GM12878 (cell line): ENCODE results near the gene NNAT. TPM values are rescaled to one million over a fixed set of nuclear protein-coding genes. Genes with fewer than 3 reads are reported as not detected.

Source experiments
- ATAC-seq: fragments of 200-7000 bp; cut with Tn5 transposase; 3 replicates; pipeline ENCODE4 v1.9.1; 2020; ENCODE audit warnings: mild to moderate bottlenecking, moderate library complexity
- BruUV-seq: library from RNA; stranded (reverse); fragments of 400-500 nt; replicated peaks from 2 replicates; lab custom pipeline; 2021; lab: Mats Ljungman, UMichigan
- CTCF ChIA-PET: fragments of 300-600 bp; sonication (Branson Sonifier 250); formaldehyde crosslinking; extraction: SDS; loops from one replicate; lab custom pipeline; 2021; ENCODE audit warnings: inconsistent platforms; lab: Yijun Ruan, JAX
- POLR2A ChIA-PET: fragments of 350-600 bp; formaldehyde crosslinking; extraction: SDS; loops from one replicate; lab custom pipeline; 2021; ENCODE audit warnings: inconsistent platforms; lab: Charles Lee
- RAD21 ChIA-PET: fragments of 300-600 bp; sonication (Branson Sonifier 250); formaldehyde crosslinking; loops from one replicate; lab custom pipeline; 2023; ENCODE audit warnings: antibody characterized with exemption; ENCODE audit not compliant: unreplicated experiment; lab: Charles Lee
- SMC1A ChIA-PET: fragments of 300-600 bp; sonication (Branson Sonifier 250); formaldehyde crosslinking; loops from one replicate; lab custom pipeline; 2023; ENCODE audit not compliant: unreplicated experiment, uncharacterized antibody; lab: Charles Lee
- DNase-seq: peaks from one replicate; pipeline ENCODE4 v3.0.0-alpha.2; 2011; ENCODE audit warnings: low read depth, low spot score
- FAIRE-seq: peaks from 3 replicates; lab custom pipeline; 2011; peaks lifted over from hg19 to GRCh38; lab: Jason Lieb, UNC
- H2AFZ ChIP-seq: 2 replicates; pipeline ENCODE4 v1.6.0; 2011; ENCODE audit warnings: low read depth, low read length, control low read depth; ENCODE audit not compliant: control insufficient read depth
- H3K27ac ChIP-seq: 2 replicates; pipeline ENCODE4 v1.5.1; 2011; ENCODE audit warnings: control low read depth; ENCODE audit not compliant: control insufficient read depth, insufficient read depth
- H3K27me3 ChIP-seq, 2 experiments: replicated peaks in 1 of 2; 2 replicates each; pipeline versions ENCODE4 v1.6.0 to v1.6.1; 2011; ENCODE audit warnings: low read length in 1 of 2; ENCODE audit not compliant: control insufficient read depth in 2 of 2, insufficient read depth in 2 of 2
- H3K36me3 ChIP-seq, 2 experiments: 2 replicates each; pipeline ENCODE4 v1.5.1; 2011; ENCODE audit warnings: low read length in 1 of 2; ENCODE audit not compliant: control insufficient read depth in 2 of 2, insufficient read depth in 2 of 2
- H3K4me1 ChIP-seq: 2 replicates; pipeline ENCODE4 v1.6.1; 2011; ENCODE audit warnings: mild to moderate bottlenecking, low read length, moderate library complexity, mixed read lengths; ENCODE audit not compliant: control insufficient read depth, insufficient read depth
- H3K4me2 ChIP-seq: 2 replicates; pipeline ENCODE4 v1.6.0; 2011; ENCODE audit warnings: control low read depth; ENCODE audit not compliant: control insufficient read depth, insufficient read depth
- H3K4me3 ChIP-seq: fragments of 200-600 bp; sonication (generic); 2 replicates; pipeline ENCODE4 v1.5.1; 2016
- H3K79me2 ChIP-seq: 2 replicates; pipeline ENCODE4 v1.6.0; 2011; ENCODE audit warnings: low read length; ENCODE audit not compliant: control insufficient read depth, insufficient read depth
- H3K9ac ChIP-seq: 2 replicates; pipeline ENCODE4 v1.8.0; 2011; ENCODE audit warnings: low read length, control low read depth, mixed read lengths; ENCODE audit not compliant: control insufficient read depth, insufficient read depth
- H3K9me3 ChIP-seq: replicated peaks from 3 replicates; pipeline ENCODE4 v1.5.1; 2011; ENCODE audit warnings: mild to moderate bottlenecking, low read length; ENCODE audit not compliant: control insufficient read depth, insufficient read depth
- H4K20me1 ChIP-seq: 2 replicates; pipeline ENCODE4 v1.6.0; 2011; ENCODE audit not compliant: control insufficient read depth, insufficient read depth
- CBX5 ChIP-seq: sonication (generic); IDR thresholded peaks from 2 replicates; pipeline ENCODE4 v1.6.1; 2016; ENCODE audit warnings: low read depth, moderate library complexity, mild to moderate bottlenecking, inconsistent platforms
- CREM ChIP-seq: IDR thresholded peaks from 2 replicates; pipeline ENCODE4 v1.6.1; 2014; ENCODE audit warnings: antibody characterized with exemption, low read depth
- EGR1 ChIP-seq, 2 experiments: IDR thresholded peaks; 1 replicate in 1 of 2; 2 replicates in 1 of 2; pipeline ENCODE4 v1.6.1; 2011 to 2012; ENCODE audit warnings: low read depth in 2 of 2, low read length in 2 of 2, borderline replicate concordance in 1 of 2, mild to moderate bottlenecking in 1 of 2, moderate library complexity in 1 of 2
- RBBP5 ChIP-seq: fragments of 200-600 bp; sonication (generic); conservative IDR thresholded peaks from 2 replicates; pipeline ENCODE4 v1.6.1; 2016
- SUZ12 ChIP-seq: fragments of 200-600 bp; sonication (generic); IDR thresholded peaks from one replicate; pipeline ENCODE4 v1.6.1; 2018; ENCODE audit warnings: antibody characterized with exemption, mild to moderate bottlenecking; ENCODE audit not compliant: unreplicated experiment
- ZNF622 ChIP-seq: fragments of 450-650 bp; IDR thresholded peaks from 2 replicates; pipeline ENCODE4 v1.6.1; 2017; ENCODE audit warnings: mild to moderate bottlenecking, inconsistent platforms
- ZSCAN29 ChIP-seq: fragments of 450-650 bp; IDR thresholded peaks from 2 replicates; pipeline ENCODE4 v1.6.1; 2017; ENCODE audit warnings: mild to moderate bottlenecking, moderate library complexity
- WGBS: methylation state at CpG from one replicate; pipeline ENCODE4 v1.1.6; 2016; ENCODE audit warnings: low lambda C conversion rate; ENCODE audit not compliant: insufficient replicate concordance, insufficient coverage; ENCODE audit errors: missing lambda C conversion rate; 5-methylcytosine and 5-hydroxymethylcytosine counted together
- in situ Hi-C: fragments of 300-500 bp; cut with MboI; formaldehyde crosslinking; loops from 9 replicates; pipeline ENCODE4 v1.14.3; 2018; ENCODE audit warnings: mixed read lengths
- intact Hi-C: fragments of 100-400 bp; cut with micrococcal nuclease; formaldehyde crosslinking; loops from one replicate; pipeline ENCODE4 v1.14.2; 2022; ENCODE audit not compliant: unreplicated experiment
- polyA plus RNA-seq, 11 experiments: library from polyadenylated mRNA; depleted of rRNA in 4 of 11; unstranded in 6 of 11; stranded (reverse) in 5 of 11; fragments of >200 nt; fragmentation: Nextera tagmentation in 4 of 11; fragmentation: Illumina TruSeq in 1 of 11; extraction: Ambion mirVana in 4 of 11; extraction: Trizol in 1 of 11; gene quantifications; 1 replicate in 1 of 11; 2 replicates in 10 of 11; pipeline versions ENCODE4 v1.2.1 to v1.2.3, GENCODE V29; 2011 to 2016; ENCODE audit warnings: inconsistent platforms in 2 of 11, missing spikeins in 2 of 11, low read depth in 1 of 11
- total RNA-seq, 4 experiments: library from RNA; depleted of rRNA in 3 of 4; stranded (reverse); fragments of >200 nt in 3 of 4; fragmentation: Illumina TruSeq in 1 of 4; extraction: Trizol in 1 of 4; gene quantifications; 2 replicates each; pipeline versions ENCODE4 v1.2.1 to v1.2.3, GENCODE V29; 2013 to 2021
- TF ChIP-seq, protein P1 (sequence below): fragments of 450-650 bp; IDR thresholded peaks from 2 replicates; pipeline ENCODE4 v1.6.1; 2017; ENCODE audit warnings: mild to moderate bottlenecking
- TF ChIP-seq, protein P2 (sequence below): fragments of 450-650 bp; IDR thresholded peaks from 2 replicates; pipeline ENCODE4 v1.6.1; 2016; ENCODE audit warnings: mild to moderate bottlenecking
- TF ChIP-seq, protein P3 (sequence below): IDR thresholded peaks from 2 replicates; pipeline ENCODE4 v1.6.1; 2011; ENCODE audit warnings: borderline replicate concordance, low read depth, mild to moderate bottlenecking, moderate library complexity, mixed read lengths, low read length; ENCODE audit not compliant: insufficient read depth; ENCODE audit errors: extremely low read length
- TF ChIP-seq, protein P4 (sequence below): IDR thresholded peaks from 2 replicates; pipeline ENCODE4 v1.6.1; 2012; ENCODE audit warnings: improper control_type of control experiment, low read depth, low read length; ENCODE audit not compliant: insufficient replicate concordance
- TF ChIP-seq, protein P5 (sequence below): IDR thresholded peaks from 2 replicates; pipeline ENCODE4 v1.6.1; 2011; ENCODE audit warnings: low read depth, mild to moderate bottlenecking, low read length, moderate library complexity, borderline replicate concordance; ENCODE audit errors: extremely low read depth

Gene NNAT
- total and polyA plus RNA-seq, 10 of the 15 experiments (the other 5 are each of a cell fraction or from before 2014, with no cell fraction given) = 0.22 to 0.99 (median 0.42) TPM; not detected in 7

GRCh38 chr20:37533154-37533715 lies 12.2 kb downstream of the NNAT start:
- H2AFZ ChIP-seq = no peak overlapping the region
- TF ChIP-seq, protein P1, sequence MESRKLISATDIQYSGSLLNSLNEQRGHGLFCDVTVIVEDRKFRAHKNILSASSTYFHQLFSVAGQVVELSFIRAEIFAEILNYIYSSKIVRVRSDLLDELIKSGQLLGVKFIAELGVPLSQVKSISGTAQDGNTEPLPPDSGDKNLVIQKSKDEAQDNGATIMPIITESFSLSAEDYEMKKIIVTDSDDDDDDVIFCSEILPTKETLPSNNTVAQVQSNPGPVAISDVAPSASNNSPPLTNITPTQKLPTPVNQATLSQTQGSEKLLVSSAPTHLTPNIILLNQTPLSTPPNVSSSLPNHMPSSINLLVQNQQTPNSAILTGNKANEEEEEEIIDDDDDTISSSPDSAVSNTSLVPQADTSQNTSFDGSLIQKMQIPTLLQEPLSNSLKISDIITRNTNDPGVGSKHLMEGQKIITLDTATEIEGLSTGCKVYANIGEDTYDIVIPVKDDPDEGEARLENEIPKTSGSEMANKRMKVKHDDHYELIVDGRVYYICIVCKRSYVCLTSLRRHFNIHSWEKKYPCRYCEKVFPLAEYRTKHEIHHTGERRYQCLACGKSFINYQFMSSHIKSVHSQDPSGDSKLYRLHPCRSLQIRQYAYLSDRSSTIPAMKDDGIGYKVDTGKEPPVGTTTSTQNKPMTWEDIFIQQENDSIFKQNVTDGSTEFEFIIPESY = no peak
- TF ChIP-seq, protein P2, sequence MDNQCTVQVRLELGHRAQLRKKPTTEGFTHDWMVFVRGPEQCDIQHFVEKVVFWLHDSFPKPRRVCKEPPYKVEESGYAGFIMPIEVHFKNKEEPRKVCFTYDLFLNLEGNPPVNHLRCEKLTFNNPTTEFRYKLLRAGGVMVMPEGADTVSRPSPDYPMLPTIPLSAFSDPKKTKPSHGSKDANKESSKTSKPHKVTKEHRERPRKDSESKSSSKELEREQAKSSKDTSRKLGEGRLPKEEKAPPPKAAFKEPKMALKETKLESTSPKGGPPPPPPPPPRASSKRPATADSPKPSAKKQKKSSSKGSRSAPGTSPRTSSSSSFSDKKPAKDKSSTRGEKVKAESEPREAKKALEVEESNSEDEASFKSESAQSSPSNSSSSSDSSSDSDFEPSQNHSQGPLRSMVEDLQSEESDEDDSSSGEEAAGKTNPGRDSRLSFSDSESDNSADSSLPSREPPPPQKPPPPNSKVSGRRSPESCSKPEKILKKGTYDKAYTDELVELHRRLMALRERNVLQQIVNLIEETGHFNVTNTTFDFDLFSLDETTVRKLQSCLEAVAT = no peak
- TF ChIP-seq, protein P3, sequence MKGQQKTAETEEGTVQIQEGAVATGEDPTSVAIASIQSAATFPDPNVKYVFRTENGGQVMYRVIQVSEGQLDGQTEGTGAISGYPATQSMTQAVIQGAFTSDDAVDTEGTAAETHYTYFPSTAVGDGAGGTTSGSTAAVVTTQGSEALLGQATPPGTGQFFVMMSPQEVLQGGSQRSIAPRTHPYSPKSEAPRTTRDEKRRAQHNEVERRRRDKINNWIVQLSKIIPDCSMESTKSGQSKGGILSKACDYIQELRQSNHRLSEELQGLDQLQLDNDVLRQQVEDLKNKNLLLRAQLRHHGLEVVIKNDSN = no peak
- no peak for TF ChIP-seq EGR1 (IDR thresholded peaks at IDR 0.05; ENCODE audit: borderline replicate concordance in 1 of 2, low read depth in 2 of 2, low read length in 2 of 2)
- TF ChIP-seq, protein P4, sequence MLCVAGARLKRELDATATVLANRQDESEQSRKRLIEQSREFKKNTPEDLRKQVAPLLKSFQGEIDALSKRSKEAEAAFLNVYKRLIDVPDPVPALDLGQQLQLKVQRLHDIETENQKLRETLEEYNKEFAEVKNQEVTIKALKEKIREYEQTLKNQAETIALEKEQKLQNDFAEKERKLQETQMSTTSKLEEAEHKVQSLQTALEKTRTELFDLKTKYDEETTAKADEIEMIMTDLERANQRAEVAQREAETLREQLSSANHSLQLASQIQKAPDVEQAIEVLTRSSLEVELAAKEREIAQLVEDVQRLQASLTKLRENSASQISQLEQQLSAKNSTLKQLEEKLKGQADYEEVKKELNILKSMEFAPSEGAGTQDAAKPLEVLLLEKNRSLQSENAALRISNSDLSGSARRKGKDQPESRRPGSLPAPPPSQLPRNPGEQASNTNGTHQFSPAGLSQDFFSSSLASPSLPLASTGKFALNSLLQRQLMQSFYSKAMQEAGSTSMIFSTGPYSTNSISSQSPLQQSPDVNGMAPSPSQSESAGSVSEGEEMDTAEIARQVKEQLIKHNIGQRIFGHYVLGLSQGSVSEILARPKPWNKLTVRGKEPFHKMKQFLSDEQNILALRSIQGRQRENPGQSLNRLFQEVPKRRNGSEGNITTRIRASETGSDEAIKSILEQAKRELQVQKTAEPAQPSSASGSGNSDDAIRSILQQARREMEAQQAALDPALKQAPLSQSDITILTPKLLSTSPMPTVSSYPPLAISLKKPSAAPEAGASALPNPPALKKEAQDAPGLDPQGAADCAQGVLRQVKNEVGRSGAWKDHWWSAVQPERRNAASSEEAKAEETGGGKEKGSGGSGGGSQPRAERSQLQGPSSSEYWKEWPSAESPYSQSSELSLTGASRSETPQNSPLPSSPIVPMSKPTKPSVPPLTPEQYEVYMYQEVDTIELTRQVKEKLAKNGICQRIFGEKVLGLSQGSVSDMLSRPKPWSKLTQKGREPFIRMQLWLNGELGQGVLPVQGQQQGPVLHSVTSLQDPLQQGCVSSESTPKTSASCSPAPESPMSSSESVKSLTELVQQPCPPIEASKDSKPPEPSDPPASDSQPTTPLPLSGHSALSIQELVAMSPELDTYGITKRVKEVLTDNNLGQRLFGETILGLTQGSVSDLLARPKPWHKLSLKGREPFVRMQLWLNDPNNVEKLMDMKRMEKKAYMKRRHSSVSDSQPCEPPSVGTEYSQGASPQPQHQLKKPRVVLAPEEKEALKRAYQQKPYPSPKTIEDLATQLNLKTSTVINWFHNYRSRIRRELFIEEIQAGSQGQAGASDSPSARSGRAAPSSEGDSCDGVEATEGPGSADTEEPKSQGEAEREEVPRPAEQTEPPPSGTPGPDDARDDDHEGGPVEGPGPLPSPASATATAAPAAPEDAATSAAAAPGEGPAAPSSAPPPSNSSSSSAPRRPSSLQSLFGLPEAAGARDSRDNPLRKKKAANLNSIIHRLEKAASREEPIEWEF = no peak
- no peak for TF ChIP-seq CBX5
- no peak for TF ChIP-seq ZNF622
- TF ChIP-seq ZSCAN29 = no peak
- TF ChIP-seq, protein P5, sequence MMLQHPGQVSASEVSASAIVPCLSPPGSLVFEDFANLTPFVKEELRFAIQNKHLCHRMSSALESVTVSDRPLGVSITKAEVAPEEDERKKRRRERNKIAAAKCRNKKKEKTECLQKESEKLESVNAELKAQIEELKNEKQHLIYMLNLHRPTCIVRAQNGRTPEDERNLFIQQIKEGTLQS = no peak
- TF ChIP-seq RBBP5 = no peak
- no peak for TF ChIP-seq SUZ12
- no peak for TF ChIP-seq CREM

More at GRCh38 chr20:37533154-37533715, 12.2 kb downstream of the NNAT start:
- intact Hi-C loops (no loop called here), in situ Hi-C loops (loop anchor here (5.0 kb wide), 2 partner anchors 261 to 336 kb away; no protein-coding TSS in a partner anchor)
- Histone ChIP-seq H3K4me2 (no peak overlapping the region), H3K4me1 (peaks cover 21% of the 10 kb centered on the region), H3K9me3 (no peaks in the 10 kb centered on the region; the same call in 2 of the 3 replicates), H3K27ac (no peak overlapping the region), H3K36me3 (no peaks in the 10 kb centered on the region), H3K27me3 (no peaks in the 10 kb centered on the region), H3K79me2 (no peaks in the 10 kb centered on the region), H3K4me3 (no peak overlapping the region), H3K9ac (no peak overlapping the region), H4K20me1 (no peaks in the 10 kb centered on the region)
- RAD21 ChIA-PET = interaction anchor here (0.7 to 11.5 kb wide), 16 partner anchors 186 to 471 kb away, joined by 3 to 119 read pairs (median 4); partner anchors contain the start of genes MROH8 and RPN2
- DNase-seq = no peak
- 33% methylated on average over 2 of the region's 2 CpGs for WGBS
- no peak for ATAC-seq
- SMC1A ChIA-PET = interaction anchor here (0.6 to 7.2 kb wide), 23 partner anchors 8 to 578 kb away, joined by 3 to 129 read pairs (median 4); partner anchors contain the start of gene GHRH
- FAIRE-seq = no peak
- POLR2A ChIA-PET = interaction anchor here (0.6 to 1.9 kb wide), 3 partner anchors 228 to 263 kb away, joined by 4 to 6 read pairs (median 5); no protein-coding TSS in a partner anchor
- no TSS peak for BruUV-seq
- CTCF ChIA-PET = interaction anchor here (0.6 to 13.5 kb wide), 19 partner anchors 23 to 355 kb away, joined by 3 to 282 read pairs (median 5); no protein-coding TSS in a partner anchor
